HepG2 (cell line): ENCODE results near the gene KRT38. TPM values are rescaled to one million over a fixed set of nuclear protein-coding genes. Genes with fewer than 3 reads are reported as not detected.

Experiments used
- ATAC-seq: fragments of 200-7000 bp; cut with Tn5 transposase; 3 replicates; pipeline ENCODE4 v1.9.1; 2020; ENCODE audit warnings: mild to moderate bottlenecking, moderate library complexity
- BruUV-seq: library from RNA; stranded (reverse); fragments of 400-500 nt; replicated peaks from 2 replicates; lab custom pipeline; 2021; lab: Mats Ljungman, UMichigan
- CTCF ChIA-PET: fragments of 300-600 bp; formaldehyde crosslinking; extraction: SDS; loops from one replicate; lab custom pipeline; 2021; ENCODE audit warnings: low total read pairs, inconsistent platforms, low intra/inter-chr PET ratio; lab: Yijun Ruan, JAX
- POLR2A ChIA-PET: fragments of 350-600 bp; sonication (Branson Sonifier 250); formaldehyde crosslinking; loops from one replicate; lab custom pipeline; 2020; ENCODE audit warnings: antibody characterized with exemption, inconsistent platforms; lab: Yijun Ruan, JAX
- DNase-seq: peaks from one replicate; pipeline ENCODE4 v3.0.0-alpha.2; 2015; ENCODE audit warnings: low spot score
- FAIRE-seq: peaks from 3 replicates; lab custom pipeline; 2011; peaks lifted over from hg19 to GRCh38; lab: Jason Lieb, UNC
- H2AFZ ChIP-seq: one replicate; pipeline ENCODE4 v1.6.1; 2011; ENCODE audit warnings: low read length, inconsistent platforms
- H3K27ac ChIP-seq: fragments of 300-600 bp; 3 replicates; pipeline ENCODE4 v1.8.0; 2011; ENCODE audit warnings: mixed run types, mild to moderate bottlenecking, mixed read lengths, low read length, inconsistent platforms; ENCODE audit not compliant: insufficient read depth; ENCODE audit errors: extremely low read length
- H3K27me3 ChIP-seq, 2 experiments: fragments of 200-600 bp in 1 of 2; 2 replicates in 1 of 2; 3 replicates in 1 of 2; pipeline versions ENCODE4 v1.6.0 to v1.8.0; 2011; ENCODE audit warnings: low read length in 2 of 2, mild to moderate bottlenecking in 2 of 2, moderate library complexity in 2 of 2, inconsistent platforms in 1 of 2; ENCODE audit not compliant: insufficient read depth in 2 of 2, control insufficient read depth in 1 of 2
- H3K36me3 ChIP-seq, 2 experiments: fragments of 200-600 bp in 1 of 2; replicated peaks in 1 of 2; 2 replicates in 1 of 2; 3 replicates in 1 of 2; pipeline versions ENCODE4 v1.5.1 to v1.8.0; 2011; ENCODE audit warnings: low read length in 2 of 2, inconsistent platforms in 1 of 2; ENCODE audit not compliant: insufficient read depth in 2 of 2, control insufficient read depth in 1 of 2
- H3K4me1 ChIP-seq: 2 replicates; pipeline ENCODE4 v1.5.1; 2012; ENCODE audit warnings: low read length, inconsistent platforms; ENCODE audit not compliant: insufficient read depth
- H3K4me2 ChIP-seq: 2 replicates; pipeline ENCODE4 v1.6.0; 2011; ENCODE audit warnings: low read depth, low read length, inconsistent platforms
- H3K4me3 ChIP-seq, 3 experiments: fragments of 200-600 bp in 1 of 3; sonication (generic), shearing (Covaris generic) in 1 of 3; replicated peaks in 1 of 3; 2 replicates each; pipeline ENCODE4 v1.5.1; 2011 to 2016; ENCODE audit warnings: low read length in 3 of 3, inconsistent platforms in 2 of 3, low read depth in 2 of 3, mild to moderate bottlenecking in 2 of 3, control low read depth in 1 of 3, mixed read lengths in 1 of 3; ENCODE audit not compliant: insufficient read depth in 1 of 3
- H3K79me2 ChIP-seq: one replicate; pipeline ENCODE4 v1.6.1; 2011; ENCODE audit warnings: low read length, inconsistent platforms; ENCODE audit not compliant: insufficient read depth
- H3K9ac ChIP-seq: 2 replicates; pipeline ENCODE4 v1.6.0; 2011; ENCODE audit warnings: mild to moderate bottlenecking, low read depth, low read length, inconsistent platforms; ENCODE audit not compliant: insufficient read depth
- H3K9me3 ChIP-seq: 2 replicates; pipeline ENCODE4 v1.5.1; 2012; ENCODE audit warnings: mild to moderate bottlenecking, low read length
- H4K20me1 ChIP-seq: 2 replicates; pipeline ENCODE4 v1.6.0; 2011; ENCODE audit warnings: inconsistent platforms, mild to moderate bottlenecking, low read length, moderate library complexity; ENCODE audit not compliant: insufficient read depth
- ASH2L ChIP-seq: fragments of 300-600, 200-600 bp; sonication (generic); IDR thresholded peaks from 2 replicates; pipeline ENCODE4 v1.7.0; 2017; ENCODE audit warnings: low read depth, mild to moderate bottlenecking, moderate library complexity, mixed read lengths, low read length; ENCODE audit not compliant: insufficient read length
- BHLHE40 ChIP-seq: IDR thresholded peaks from 2 replicates; pipeline ENCODE4 v1.6.1; 2011; ENCODE audit warnings: low read length, improper control_type of control experiment
- ELF3 ChIP-seq: IDR thresholded peaks from 2 replicates; pipeline ENCODE4 v1.6.1; 2016; ENCODE audit warnings: missing genetic modification reagents, missing compliant biosample characterization
- NFKBIZ ChIP-seq: IDR thresholded peaks from 2 replicates; pipeline ENCODE4 v1.6.1; 2018; ENCODE audit warnings: missing genetic modification reagents, missing compliant biosample characterization
- SAP130 ChIP-seq: IDR thresholded peaks from 2 replicates; pipeline ENCODE4 v1.6.1; 2016; ENCODE audit warnings: low read depth
- WGBS: methylation state at CpG from one replicate; pipeline ENCODE4 v1.1.6; 2017; ENCODE audit warnings: low lambda C conversion rate; 5-methylcytosine and 5-hydroxymethylcytosine counted together
- in situ Hi-C: cut with HindIII; loops from 2 replicates; pipeline ENCODE4 v1.10.0; 2017; ENCODE audit warnings: low pct_unique_long_range_greater_than_20kb; ENCODE audit not compliant: extremely low pct_ligation_motif_present
- intact Hi-C: fragments of 100-400 bp; cut with micrococcal nuclease; formaldehyde crosslinking; loops from one replicate; pipeline ENCODE4 v1.10.0; 2022; ENCODE audit not compliant: unreplicated experiment
- polyA plus RNA-seq, 8 experiments: library from polyadenylated mRNA; depleted of rRNA in 3 of 8; stranded (reverse) in 7 of 8; unstranded in 1 of 8; fragments of >200 nt; fragmentation: Illumina TruSeq in 4 of 8; extraction: Trizol in 4 of 8; gene quantifications; 2 replicates each; pipeline versions ENCODE4 v1.2.1 to v1.2.3, GENCODE V29; 2011 to 2016; ENCODE audit warnings: low read depth in 4 of 8, missing spikeins in 1 of 8, mixed read lengths in 1 of 8; ENCODE audit not compliant: insufficient read depth in 1 of 8
- total RNA-seq, 5 experiments: library from RNA; depleted of rRNA; stranded (reverse); fragments of >200 nt; fragmentation: Illumina TruSeq; extraction: Trizol; gene quantifications; 2 replicates each; pipeline ENCODE4 v1.2.3, GENCODE V29; 2016; ENCODE audit warnings: low read depth in 1 of 5
- TF ChIP-seq, protein P1 (sequence below): sonication (generic); formaldehyde crosslinking; IDR thresholded peaks from 2 replicates; pipeline ENCODE4 v1.5.1; 2020; ENCODE audit warnings: mild to moderate bottlenecking, missing genetic modification reagents, borderline replicate concordance

The KRT38 gene
- total and polyA plus RNA-seq, 2 of the 13 experiments (the other 11 are each of a cell fraction or from before 2014, with no cell fraction given): not detected

DNA sequence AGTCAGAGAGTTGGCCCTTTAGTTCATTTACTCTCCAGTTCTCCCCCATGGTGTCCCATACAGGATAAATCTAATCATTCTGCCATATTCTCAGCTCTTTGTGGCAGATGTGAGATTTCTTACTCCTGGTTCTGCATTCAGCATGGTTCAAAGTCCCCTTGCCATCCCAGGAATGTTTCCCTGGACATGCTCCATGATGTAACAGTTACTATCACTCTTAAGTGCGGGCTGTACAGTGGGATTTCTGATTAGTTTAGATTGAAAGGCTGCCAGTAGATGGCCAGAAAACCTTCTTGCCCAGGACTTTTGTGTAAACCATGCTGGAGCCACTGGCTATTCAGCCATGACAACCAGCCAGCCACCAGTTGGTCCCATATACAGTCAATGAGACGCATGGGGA lies 26.8 kb downstream of the KRT38 start (continued):
- TF ChIP-seq, protein P1, sequence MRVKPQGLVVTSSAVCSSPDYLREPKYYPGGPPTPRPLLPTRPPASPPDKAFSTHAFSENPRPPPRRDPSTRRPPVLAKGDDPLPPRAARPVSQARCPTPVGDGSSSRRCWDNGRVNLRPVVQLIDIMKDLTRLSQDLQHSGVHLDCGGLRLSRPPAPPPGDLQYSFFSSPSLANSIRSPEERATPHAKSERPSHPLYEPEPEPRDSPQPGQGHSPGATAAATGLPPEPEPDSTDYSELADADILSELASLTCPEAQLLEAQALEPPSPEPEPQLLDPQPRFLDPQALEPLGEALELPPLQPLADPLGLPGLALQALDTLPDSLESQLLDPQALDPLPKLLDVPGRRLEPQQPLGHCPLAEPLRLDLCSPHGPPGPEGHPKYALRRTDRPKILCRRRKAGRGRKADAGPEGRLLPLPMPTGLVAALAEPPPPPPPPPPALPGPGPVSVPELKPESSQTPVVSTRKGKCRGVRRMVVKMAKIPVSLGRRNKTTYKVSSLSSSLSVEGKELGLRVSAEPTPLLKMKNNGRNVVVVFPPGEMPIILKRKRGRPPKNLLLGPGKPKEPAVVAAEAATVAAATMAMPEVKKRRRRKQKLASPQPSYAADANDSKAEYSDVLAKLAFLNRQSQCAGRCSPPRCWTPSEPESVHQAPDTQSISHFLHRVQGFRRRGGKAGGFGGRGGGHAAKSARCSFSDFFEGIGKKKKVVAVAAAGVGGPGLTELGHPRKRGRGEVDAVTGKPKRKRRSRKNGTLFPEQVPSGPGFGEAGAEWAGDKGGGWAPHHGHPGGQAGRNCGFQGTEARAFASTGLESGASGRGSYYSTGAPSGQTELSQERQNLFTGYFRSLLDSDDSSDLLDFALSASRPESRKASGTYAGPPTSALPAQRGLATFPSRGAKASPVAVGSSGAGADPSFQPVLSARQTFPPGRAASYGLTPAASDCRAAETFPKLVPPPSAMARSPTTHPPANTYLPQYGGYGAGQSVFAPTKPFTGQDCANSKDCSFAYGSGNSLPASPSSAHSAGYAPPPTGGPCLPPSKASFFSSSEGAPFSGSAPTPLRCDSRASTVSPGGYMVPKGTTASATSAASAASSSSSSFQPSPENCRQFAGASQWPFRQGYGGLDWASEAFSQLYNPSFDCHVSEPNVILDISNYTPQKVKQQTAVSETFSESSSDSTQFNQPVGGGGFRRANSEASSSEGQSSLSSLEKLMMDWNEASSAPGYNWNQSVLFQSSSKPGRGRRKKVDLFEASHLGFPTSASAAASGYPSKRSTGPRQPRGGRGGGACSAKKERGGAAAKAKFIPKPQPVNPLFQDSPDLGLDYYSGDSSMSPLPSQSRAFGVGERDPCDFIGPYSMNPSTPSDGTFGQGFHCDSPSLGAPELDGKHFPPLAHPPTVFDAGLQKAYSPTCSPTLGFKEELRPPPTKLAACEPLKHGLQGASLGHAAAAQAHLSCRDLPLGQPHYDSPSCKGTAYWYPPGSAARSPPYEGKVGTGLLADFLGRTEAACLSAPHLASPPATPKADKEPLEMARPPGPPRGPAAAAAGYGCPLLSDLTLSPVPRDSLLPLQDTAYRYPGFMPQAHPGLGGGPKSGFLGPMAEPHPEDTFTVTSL (CRISPR knock-in tag): no peak
- TF ChIP-seq NFKBIZ (CRISPR knock-in tag) (no peak), SAP130 (CRISPR knock-in tag) (peak; percentile 25; the same call in 1 of the 2 replicates), ELF3 (CRISPR knock-in tag) (peak; percentile 28; the same call in 1 of the 2 replicates)

DNA sequence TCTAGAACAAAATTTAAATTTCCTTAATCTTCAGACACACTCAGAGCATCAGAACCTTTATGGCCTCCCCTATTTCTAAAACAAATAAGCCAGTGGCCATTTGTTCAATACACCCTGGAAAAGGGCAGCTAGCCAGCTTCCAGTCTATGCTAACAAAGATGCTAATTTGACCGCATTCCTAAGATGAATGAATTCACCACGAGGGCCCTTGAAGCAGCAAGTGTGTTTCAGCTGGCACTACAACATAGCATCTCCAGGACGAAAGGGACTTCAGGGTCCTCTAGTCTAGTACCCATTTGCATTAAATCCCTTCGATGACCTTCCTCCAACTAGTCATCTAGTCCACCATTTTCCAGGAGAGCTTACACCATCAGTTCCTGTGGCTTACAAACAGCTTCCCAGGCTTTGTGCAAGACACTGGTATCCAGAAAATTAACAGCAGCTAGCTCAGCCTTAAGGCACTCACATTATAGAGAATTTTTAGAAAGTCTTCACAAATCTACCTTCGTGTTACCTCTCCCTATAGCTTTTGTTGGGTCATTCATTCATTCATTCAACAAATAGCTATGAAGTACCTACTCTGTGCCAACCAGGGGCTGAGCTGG lies 27.3 kb downstream of the KRT38 start:
- no peak for FAIRE-seq

More for the DNA sequence above, 27.3 kb downstream of the KRT38 start:
- ChIA-PET POLR2A (interaction anchor here (2.0 kb wide), 1 partner anchor 9 kb away, joined by 10 read pairs; no protein-coding TSS in a partner anchor), CTCF (no interaction called here)
- Histone ChIP-seq H3K4me2 (no peak overlapping the region), H4K20me1 (no peaks in the 10 kb centered on the region), H3K4me3 (no peak overlapping the region), H3K9ac (no peak overlapping the region), H3K36me3 (no peaks in the 10 kb centered on the region), H3K27me3 (no peaks in the 10 kb centered on the region; a peak in 1 of 5 replicates), H3K27ac (no peak overlapping the region), H3K4me1 (peaks cover 51% of the 10 kb centered on the region), H3K9me3 (no peaks in the 10 kb centered on the region), H3K79me2 (no peaks in the 10 kb centered on the region), H2AFZ (no peak overlapping the region)
- in situ Hi-C loops (no loop called here), intact Hi-C loops (loop anchor here (10.0 kb wide), 1 partner anchor 121 kb away; no protein-coding TSS in a partner anchor)
- no TSS peak for BruUV-seq
- ATAC-seq (no peak), DNase-seq (no peak)
- no peak for TF ChIP-seq BHLHE40
- peak; percentile 35 for TF ChIP-seq ASH2L
- 47% methylated on average over 5 of the region's 5 CpGs for WGBS
